Fibroblast of the aortic adventitia (primary cell): Measurements from ENCODE around the gene KLHL29. TPM values are rescaled to one million over a fixed set of nuclear protein-coding genes. Genes with fewer than 3 reads are reported as not detected.

Experiments
- DNase-seq: peaks from one replicate; pipeline ENCODE4 v3.0.0-alpha.2; 2010; ENCODE audit warnings: low read depth
- H3K4me3 ChIP-seq: 2 replicates; pipeline ENCODE4 v1.5.1; 2011; ENCODE audit warnings: low read depth, mild to moderate bottlenecking, control low read depth, low read length, moderate library complexity
- CTCF ChIP-seq: IDR thresholded peaks from 2 replicates; pipeline ENCODE4 v1.5.1; 2011; ENCODE audit warnings: mild to moderate bottlenecking, low read length, control low read depth, inconsistent platforms; ENCODE audit not compliant: insufficient read depth
- total RNA-seq: library from RNA; depleted of rRNA; stranded (reverse); fragments of >200 nt; gene quantifications from 2 replicates; pipeline ENCODE4 v1.2.3, GENCODE V29; 2012; ENCODE audit warnings: low replicate concordance

KLHL29 gene
- total RNA-seq, 1 donor, result 4.7 TPM

GRCh38 chr2:23689891-23690290, 304.9 kb downstream of the KLHL29 start:
- no peak for DNase-seq
- no peak overlapping the region for H3K4me3 ChIP-seq
- TF ChIP-seq CTCF, result no peak

- H3K4me3 ChIP-seq, result no peak overlapping the region
- DNase-seq, result no peak
- no peak for TF ChIP-seq CTCF
These were observed 305.6 kb downstream of the KLHL29 start for GRCh38 chr2:23690421-23691105.

DNA sequence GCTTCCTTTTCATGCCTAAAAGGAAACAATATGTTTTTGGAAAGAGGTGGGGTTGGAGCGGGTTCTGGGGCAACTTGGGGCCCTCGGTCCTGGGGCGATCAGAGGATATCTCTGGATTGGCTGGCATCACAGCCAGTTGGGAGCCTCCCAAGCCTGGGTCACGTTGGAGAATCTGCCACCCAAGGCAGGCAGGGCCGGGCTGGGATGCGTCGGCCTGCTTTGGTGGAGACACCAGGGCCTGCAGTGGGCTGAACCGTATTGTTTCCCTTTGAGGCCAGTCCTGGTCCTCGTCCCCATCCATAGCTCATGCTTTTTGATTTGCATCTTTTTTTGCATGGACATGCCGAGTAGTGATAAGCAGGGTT, 306.1 kb downstream of the KLHL29 start:
- no peak for DNase-seq
- TF ChIP-seq CTCF, result no peak
- no peak overlapping the region for H3K4me3 ChIP-seq

GRCh38 chr2:23691565-23691964, 306.6 kb downstream of the KLHL29 start:
- no peak for TF ChIP-seq CTCF
- no peak overlapping the region for H3K4me3 ChIP-seq
- DNase-seq, result no peak

DNA sequence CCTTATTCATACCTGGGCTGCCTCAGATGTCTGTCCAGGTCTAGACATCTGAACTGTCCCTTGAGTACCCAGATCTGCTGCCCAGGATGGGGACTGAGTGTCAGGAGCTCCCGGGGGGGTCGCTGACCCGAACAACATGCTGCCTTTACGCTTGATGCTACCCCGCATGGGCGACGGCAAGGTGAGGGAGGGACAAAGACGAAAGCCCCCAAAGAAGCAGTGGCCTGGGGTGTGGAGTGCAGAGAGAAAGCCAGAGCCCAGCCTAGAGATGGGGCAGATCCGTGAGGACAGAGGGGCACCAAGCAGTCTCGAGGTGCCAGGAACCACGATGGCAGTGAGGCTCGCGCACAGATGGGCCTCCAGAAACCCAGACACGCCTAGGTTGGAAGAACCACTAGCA, 307.3 kb downstream of the KLHL29 start:
- no peak for TF ChIP-seq CTCF
- DNase-seq, result no peak
- H3K4me3 ChIP-seq, result no peak overlapping the region

DNA sequence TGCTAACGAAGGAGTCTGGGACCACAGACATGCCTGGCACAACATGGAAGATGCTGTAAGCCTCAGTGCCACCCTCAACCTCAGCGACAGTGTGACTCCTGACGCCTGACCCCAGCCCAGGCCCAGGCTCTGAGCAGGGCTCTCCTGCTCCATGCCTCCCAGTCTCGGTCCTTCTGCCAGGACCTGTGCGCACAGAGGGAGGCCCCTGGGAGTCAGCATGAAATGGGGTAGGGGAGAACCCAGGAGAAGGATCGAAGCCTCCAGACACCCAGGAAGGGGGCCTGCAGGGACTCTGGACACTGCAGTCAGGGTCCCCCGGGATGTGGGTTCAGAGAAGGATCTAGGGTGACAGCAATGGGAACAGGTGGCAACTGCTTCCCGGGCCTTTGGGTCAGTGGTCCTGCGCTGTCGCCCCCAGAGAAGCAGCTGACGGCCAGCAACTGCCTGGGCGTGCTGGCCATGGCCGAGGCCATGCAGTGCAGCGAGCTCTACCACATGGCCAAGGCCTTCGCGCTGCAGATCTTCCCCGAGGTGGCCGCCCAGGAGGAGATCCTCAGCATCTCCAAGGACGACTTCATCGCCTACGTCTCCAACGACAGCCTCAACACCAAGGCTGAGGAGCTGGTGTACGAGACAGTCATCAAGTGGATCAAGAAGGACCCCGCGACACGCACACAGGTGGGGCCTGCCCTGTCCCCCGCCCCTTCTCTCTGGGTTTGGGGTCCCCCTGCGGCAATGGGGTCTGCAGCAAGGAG, 308.0 kb downstream of the KLHL29 start:
- no peak for DNase-seq

More for the DNA sequence above, 308.0 kb downstream of the KLHL29 start:
- no peak overlapping the region for H3K4me3 ChIP-seq
- no peak for TF ChIP-seq CTCF
